Neural cell (in vitro differentiated cells): Measurements from ENCODE around the gene MARCHF11. TPM values are rescaled to one million over a fixed set of nuclear protein-coding genes. Genes with fewer than 3 reads are reported as not detected.

Source experiments
- H2AFZ ChIP-seq: fragments of 200-600, 300-800 bp; sonication (generic), shearing (Covaris generic); 2 replicates; pipeline ENCODE4 v1.6.0; 2014; ENCODE audit warnings: low read depth, mild to moderate bottlenecking, antibody characterized with exemption, low read length, moderate library complexity
- H3F3A ChIP-seq: fragments of 200-600 bp; shearing (Covaris generic); 2 replicates; pipeline ENCODE4 v1.6.1; 2016; ENCODE audit warnings: mild to moderate bottlenecking, moderate library complexity, mixed read lengths, antibody characterized with exemption, low read length; ENCODE audit not compliant: insufficient read depth, poor library complexity, severe bottlenecking
- H3K27ac ChIP-seq: fragments of 200-600, 300-800 bp; sonication (generic), shearing (Covaris generic); 2 replicates; pipeline ENCODE4 v1.5.1; 2014; ENCODE audit warnings: mild to moderate bottlenecking, low read length, moderate library complexity
- H3K27me3 ChIP-seq: fragments of 300-800, 200-600 bp; sonication (generic), shearing (Covaris generic); 2 replicates; pipeline ENCODE4 v1.6.0; 2014; ENCODE audit warnings: mild to moderate bottlenecking, low read depth, low read length, moderate library complexity; ENCODE audit not compliant: insufficient read depth
- H3K36me3 ChIP-seq: fragments of 300-800, 200-600 bp; sonication (generic), shearing (Covaris generic); 2 replicates; pipeline ENCODE4 v1.5.1; 2014; ENCODE audit warnings: mild to moderate bottlenecking, antibody characterized with exemption, low read length, moderate library complexity; ENCODE audit not compliant: insufficient read depth
- H3K4me2 ChIP-seq: fragments of 300-800, 200-600 bp; sonication (generic), shearing (Covaris generic); 2 replicates; pipeline ENCODE4 v1.6.0; 2014; ENCODE audit warnings: mild to moderate bottlenecking, low read length
- H3K4me3 ChIP-seq: fragments of 300-800, 200-600 bp; sonication (generic), shearing (Covaris generic); 2 replicates; pipeline ENCODE4 v1.5.1; 2014; ENCODE audit warnings: mild to moderate bottlenecking, low read length, moderate library complexity
- H3K79me2 ChIP-seq: fragments of 200-600 bp; shearing (Covaris generic); replicated peaks from 2 replicates; pipeline ENCODE4 v1.6.0; 2014; ENCODE audit warnings: mild to moderate bottlenecking, low read length, moderate library complexity; ENCODE audit not compliant: insufficient read depth
- H3K9ac ChIP-seq: fragments of 300-800, 200-600 bp; sonication (generic), shearing (Covaris generic); 2 replicates; pipeline ENCODE4 v1.6.1; 2016; ENCODE audit warnings: mild to moderate bottlenecking, low read length, mixed read lengths
- H3K9me2 ChIP-seq: fragments of 200-600 bp; shearing (Covaris generic); 2 replicates; pipeline ENCODE4 v1.6.1; 2016; ENCODE audit warnings: mild to moderate bottlenecking, low read length, mixed read lengths; ENCODE audit not compliant: insufficient read depth
- H3K9me3 ChIP-seq: fragments of 200-600, 300-800 bp; sonication (generic), shearing (Covaris generic); 2 replicates; pipeline ENCODE4 v1.6.1; 2016; ENCODE audit warnings: mild to moderate bottlenecking, mixed run types, low read length, moderate library complexity, mixed read lengths
- H4K20me1 ChIP-seq: fragments of 200-600 bp; shearing (Covaris generic); 2 replicates; pipeline ENCODE4 v1.6.1; 2016; ENCODE audit warnings: mild to moderate bottlenecking, mixed run types; ENCODE audit not compliant: insufficient read depth
- EP300 ChIP-seq: fragments of 450-650 bp; conservative IDR thresholded peaks from 2 replicates; pipeline ENCODE4 v1.6.1; 2014; ENCODE audit warnings: antibody characterized with exemption, mild to moderate bottlenecking, moderate library complexity; ENCODE audit not compliant: poor library complexity, severe bottlenecking
- EZH2 ChIP-seq: fragments of 200-600, 300-800 bp; shearing (Covaris generic), sonication (generic); IDR thresholded peaks from 2 replicates; pipeline ENCODE4 v1.6.1; 2014; ENCODE audit warnings: antibody characterized with exemption, low read length, borderline replicate concordance, mild to moderate bottlenecking; ENCODE audit not compliant: insufficient read depth, poor library complexity, severe bottlenecking
- MXI1 ChIP-seq: fragments of 450-650 bp; conservative IDR thresholded peaks from 2 replicates; pipeline ENCODE4 v1.6.1; 2014; ENCODE audit warnings: antibody characterized with exemption, mild to moderate bottlenecking; ENCODE audit not compliant: poor library complexity, severe bottlenecking
- POLR2AphosphoS5 ChIP-seq: IDR thresholded peaks from 2 replicates; pipeline ENCODE4 v1.6.1; 2012
- RAD21 ChIP-seq: fragments of 450-650 bp; conservative IDR thresholded peaks from 2 replicates; pipeline ENCODE4 v1.6.1; 2014; ENCODE audit warnings: antibody characterized with exemption, mild to moderate bottlenecking, moderate library complexity
- SMC3 ChIP-seq: fragments of 450-650 bp; conservative IDR thresholded peaks from 2 replicates; pipeline ENCODE4 v1.6.1; 2014; ENCODE audit warnings: antibody characterized with exemption, mild to moderate bottlenecking, moderate library complexity; ENCODE audit not compliant: poor library complexity
- TAF1 ChIP-seq: IDR thresholded peaks from 2 replicates; pipeline ENCODE4 v1.6.1; 2012; ENCODE audit warnings: low read depth
- polyA plus RNA-seq: library from polyadenylated mRNA; depleted of rRNA; stranded (reverse); fragments of >200 nt; gene quantifications from 2 replicates; pipeline ENCODE4 v1.2.3, GENCODE V29; 2014
- TF ChIP-seq, protein P1 (sequence below): IDR thresholded peaks from 2 replicates; pipeline ENCODE4 v1.6.1; 2012; ENCODE audit warnings: borderline replicate concordance
- TF ChIP-seq, protein P2 (sequence below): fragments of 450-650 bp; IDR thresholded peaks from 2 replicates; pipeline ENCODE4 v1.5.1; 2014; ENCODE audit warnings: antibody characterized with exemption, mild to moderate bottlenecking, moderate library complexity; ENCODE audit not compliant: poor library complexity, severe bottlenecking

Gene MARCHF11
- polyA plus RNA-seq, 1 donor from 2014 or later = 6.1 TPM

DNA sequence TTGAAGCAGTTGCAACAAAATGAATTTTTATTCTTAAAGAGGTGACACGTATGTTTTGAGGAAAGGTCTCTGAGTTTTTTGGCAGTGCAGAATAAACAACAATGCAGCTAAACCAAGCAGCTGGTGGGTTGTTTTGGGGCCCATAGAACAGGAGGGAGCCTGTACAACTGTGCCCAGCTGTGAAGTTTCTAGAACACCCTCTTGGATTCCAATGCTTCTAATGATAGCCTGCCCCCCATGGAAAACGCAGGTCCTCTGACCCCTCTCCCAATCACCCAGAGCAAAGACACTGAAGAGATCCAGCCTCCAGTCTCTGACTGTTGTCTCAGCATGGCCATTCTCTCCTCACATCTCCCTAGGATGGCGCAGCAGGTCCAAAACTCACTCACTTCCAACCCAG, 150.9 kb downstream of the MARCHF11 start:
- TF ChIP-seq EZH2 = no peak
- no peak for TF ChIP-seq MXI1
- no peak for TF ChIP-seq POLR2AphosphoS5
- TF ChIP-seq TAF1 = no peak

DNA sequence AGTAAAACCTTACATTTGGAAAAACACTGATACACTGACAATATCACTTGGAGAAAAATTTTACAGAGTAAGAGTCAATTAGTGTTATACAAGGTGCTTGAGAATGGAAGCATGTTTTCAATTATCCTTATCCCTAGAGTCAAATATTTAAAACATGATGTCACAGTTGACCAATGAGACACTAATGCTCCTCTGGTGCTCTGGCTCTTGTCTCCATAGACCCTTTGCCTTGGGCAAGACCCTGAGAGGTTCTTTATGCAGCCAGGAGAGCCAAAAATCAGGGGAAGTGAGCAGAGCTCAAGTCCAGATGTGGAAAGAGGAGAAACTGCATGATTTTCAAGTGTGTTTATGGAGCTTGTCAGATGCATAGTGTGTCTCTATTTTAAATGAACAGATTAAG, 153.9 kb downstream of the MARCHF11 start:
- no peaks in the 10 kb centered on the region for H3F3A ChIP-seq
- H3K27ac ChIP-seq = no peak overlapping the region
- H3K79me2 ChIP-seq = no peaks in the 10 kb centered on the region
- H3K4me2 ChIP-seq = no peak overlapping the region
- no peak overlapping the region for H2AFZ ChIP-seq
- no peaks in the 10 kb centered on the region for H3K9me2 ChIP-seq
- no peaks in the 10 kb centered on the region for H3K36me3 ChIP-seq
- H3K4me3 ChIP-seq = no peak overlapping the region
- no peaks in the 10 kb centered on the region for H4K20me1 ChIP-seq
- H3K9ac ChIP-seq = no peak overlapping the region
- no peaks in the 10 kb centered on the region for H3K9me3 ChIP-seq
- H3K27me3 ChIP-seq = no peaks in the 10 kb centered on the region
- TF ChIP-seq EP300 = no peak
- TF ChIP-seq TAF1 = no peak
- no peak for TF ChIP-seq POLR2AphosphoS5
- no peak for TF ChIP-seq EZH2
- TF ChIP-seq, protein P1, sequence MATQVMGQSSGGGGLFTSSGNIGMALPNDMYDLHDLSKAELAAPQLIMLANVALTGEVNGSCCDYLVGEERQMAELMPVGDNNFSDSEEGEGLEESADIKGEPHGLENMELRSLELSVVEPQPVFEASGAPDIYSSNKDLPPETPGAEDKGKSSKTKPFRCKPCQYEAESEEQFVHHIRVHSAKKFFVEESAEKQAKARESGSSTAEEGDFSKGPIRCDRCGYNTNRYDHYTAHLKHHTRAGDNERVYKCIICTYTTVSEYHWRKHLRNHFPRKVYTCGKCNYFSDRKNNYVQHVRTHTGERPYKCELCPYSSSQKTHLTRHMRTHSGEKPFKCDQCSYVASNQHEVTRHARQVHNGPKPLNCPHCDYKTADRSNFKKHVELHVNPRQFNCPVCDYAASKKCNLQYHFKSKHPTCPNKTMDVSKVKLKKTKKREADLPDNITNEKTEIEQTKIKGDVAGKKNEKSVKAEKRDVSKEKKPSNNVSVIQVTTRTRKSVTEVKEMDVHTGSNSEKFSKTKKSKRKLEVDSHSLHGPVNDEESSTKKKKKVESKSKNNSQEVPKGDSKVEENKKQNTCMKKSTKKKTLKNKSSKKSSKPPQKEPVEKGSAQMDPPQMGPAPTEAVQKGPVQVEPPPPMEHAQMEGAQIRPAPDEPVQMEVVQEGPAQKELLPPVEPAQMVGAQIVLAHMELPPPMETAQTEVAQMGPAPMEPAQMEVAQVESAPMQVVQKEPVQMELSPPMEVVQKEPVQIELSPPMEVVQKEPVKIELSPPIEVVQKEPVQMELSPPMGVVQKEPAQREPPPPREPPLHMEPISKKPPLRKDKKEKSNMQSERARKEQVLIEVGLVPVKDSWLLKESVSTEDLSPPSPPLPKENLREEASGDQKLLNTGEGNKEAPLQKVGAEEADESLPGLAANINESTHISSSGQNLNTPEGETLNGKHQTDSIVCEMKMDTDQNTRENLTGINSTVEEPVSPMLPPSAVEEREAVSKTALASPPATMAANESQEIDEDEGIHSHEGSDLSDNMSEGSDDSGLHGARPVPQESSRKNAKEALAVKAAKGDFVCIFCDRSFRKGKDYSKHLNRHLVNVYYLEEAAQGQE = no peak

More for the DNA sequence above, 150.9 kb downstream of the MARCHF11 start:
- no peaks in the 10 kb centered on the region for H3K36me3 ChIP-seq
- no peaks in the 10 kb centered on the region for H3K27me3 ChIP-seq
- no peak overlapping the region for H2AFZ ChIP-seq
- H3K79me2 ChIP-seq = no peaks in the 10 kb centered on the region
- H4K20me1 ChIP-seq = no peaks in the 10 kb centered on the region
- no peak overlapping the region for H3K27ac ChIP-seq
- no peak overlapping the region for H3K4me3 ChIP-seq
- H3K9me3 ChIP-seq = no peaks in the 10 kb centered on the region
- H3K4me2 ChIP-seq = no peak overlapping the region
- no peak overlapping the region for H3K9ac ChIP-seq
- H3F3A ChIP-seq = no peaks in the 10 kb centered on the region
- H3K9me2 ChIP-seq = no peaks in the 10 kb centered on the region

DNA sequence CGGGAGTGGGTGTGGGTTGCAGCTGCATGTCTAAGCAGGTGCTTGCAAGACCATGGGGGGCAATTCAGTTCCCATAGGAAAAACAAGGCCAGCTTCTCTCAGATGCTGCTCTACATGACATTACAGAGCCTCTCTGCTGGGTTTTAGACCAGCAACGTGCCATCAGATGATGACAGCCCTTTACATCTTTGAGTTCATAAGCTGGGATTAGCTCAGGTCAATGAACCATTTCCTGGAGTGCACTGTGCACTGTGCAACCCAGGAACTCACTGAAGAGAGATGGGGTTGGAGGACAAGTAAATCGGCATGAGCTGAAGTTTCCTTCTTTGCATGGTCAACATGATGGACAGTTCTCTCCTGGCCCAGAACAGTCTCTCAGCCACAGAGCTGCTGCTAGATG, 160.6 kb downstream of the MARCHF11 start:
- H3K9me3 ChIP-seq = no peaks in the 10 kb centered on the region
- H3K27me3 ChIP-seq = no peaks in the 10 kb centered on the region
- H2AFZ ChIP-seq = no peak overlapping the region
- no peaks in the 10 kb centered on the region for H3K36me3 ChIP-seq
- H4K20me1 ChIP-seq = no peaks in the 10 kb centered on the region
- H3K79me2 ChIP-seq = no peaks in the 10 kb centered on the region
- no peak overlapping the region for H3K27ac ChIP-seq
- H3F3A ChIP-seq = no peaks in the 10 kb centered on the region
- no peak for TF ChIP-seq POLR2AphosphoS5
- no peaks in the 10 kb centered on the region for H3K9me2 ChIP-seq
- H3K4me3 ChIP-seq = no peak overlapping the region
- no peak overlapping the region for H3K9ac ChIP-seq
- no peak overlapping the region for H3K4me2 ChIP-seq

DNA sequence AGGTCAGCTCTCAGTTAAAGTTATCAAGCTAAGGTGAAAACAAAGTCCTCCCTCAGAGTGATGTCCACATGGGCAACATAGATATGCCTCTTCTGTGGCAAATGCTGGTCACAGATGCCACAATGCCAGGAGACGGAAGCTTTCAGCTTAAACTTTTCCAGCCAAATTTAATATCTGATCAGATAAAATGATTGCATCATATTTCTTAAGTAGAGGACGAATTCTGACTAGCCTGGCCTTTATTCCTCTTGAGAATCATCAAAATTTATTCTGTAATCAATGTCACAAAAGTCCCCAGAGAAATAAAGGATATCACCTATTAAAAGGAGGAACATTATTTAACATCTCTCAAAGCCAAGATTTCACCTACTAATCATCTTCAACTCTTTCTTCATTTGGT, 161.9 kb downstream of the MARCHF11 start:
- Histone ChIP-seq H3K9me2 (no peaks in the 10 kb centered on the region), H3F3A (no peaks in the 10 kb centered on the region), H3K36me3 (no peaks in the 10 kb centered on the region), H3K9ac (no peak overlapping the region), H3K4me3 (no peak overlapping the region), H3K27me3 (no peaks in the 10 kb centered on the region), H3K9me3 (no peaks in the 10 kb centered on the region), H3K4me2 (no peak overlapping the region), H3K27ac (no peak overlapping the region), H3K79me2 (no peaks in the 10 kb centered on the region), H2AFZ (no peak overlapping the region), H4K20me1 (no peaks in the 10 kb centered on the region)
- TF ChIP-seq TAF1 (no peak), MXI1 (no peak), SMC3 (no peak), EP300 (no peak), RAD21 (no peak), POLR2AphosphoS5 (no peak)
- TF ChIP-seq, protein P1 = no peak
- TF ChIP-seq, protein P2, sequence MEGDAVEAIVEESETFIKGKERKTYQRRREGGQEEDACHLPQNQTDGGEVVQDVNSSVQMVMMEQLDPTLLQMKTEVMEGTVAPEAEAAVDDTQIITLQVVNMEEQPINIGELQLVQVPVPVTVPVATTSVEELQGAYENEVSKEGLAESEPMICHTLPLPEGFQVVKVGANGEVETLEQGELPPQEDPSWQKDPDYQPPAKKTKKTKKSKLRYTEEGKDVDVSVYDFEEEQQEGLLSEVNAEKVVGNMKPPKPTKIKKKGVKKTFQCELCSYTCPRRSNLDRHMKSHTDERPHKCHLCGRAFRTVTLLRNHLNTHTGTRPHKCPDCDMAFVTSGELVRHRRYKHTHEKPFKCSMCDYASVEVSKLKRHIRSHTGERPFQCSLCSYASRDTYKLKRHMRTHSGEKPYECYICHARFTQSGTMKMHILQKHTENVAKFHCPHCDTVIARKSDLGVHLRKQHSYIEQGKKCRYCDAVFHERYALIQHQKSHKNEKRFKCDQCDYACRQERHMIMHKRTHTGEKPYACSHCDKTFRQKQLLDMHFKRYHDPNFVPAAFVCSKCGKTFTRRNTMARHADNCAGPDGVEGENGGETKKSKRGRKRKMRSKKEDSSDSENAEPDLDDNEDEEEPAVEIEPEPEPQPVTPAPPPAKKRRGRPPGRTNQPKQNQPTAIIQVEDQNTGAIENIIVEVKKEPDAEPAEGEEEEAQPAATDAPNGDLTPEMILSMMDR = no peak
